ENCODE measurements around the gene KCNG3. TPM values are rescaled to one million over a fixed set of nuclear protein-coding genes. Genes with fewer than 3 reads are reported as not detected.

The KCNG3 gene
- total and polyA plus RNA-seq, 2 of the 13 experiments (the other 11 are each of a cell fraction or from before 2014, with no cell fraction given), result 2.8 to 4.8 TPM

DNA sequence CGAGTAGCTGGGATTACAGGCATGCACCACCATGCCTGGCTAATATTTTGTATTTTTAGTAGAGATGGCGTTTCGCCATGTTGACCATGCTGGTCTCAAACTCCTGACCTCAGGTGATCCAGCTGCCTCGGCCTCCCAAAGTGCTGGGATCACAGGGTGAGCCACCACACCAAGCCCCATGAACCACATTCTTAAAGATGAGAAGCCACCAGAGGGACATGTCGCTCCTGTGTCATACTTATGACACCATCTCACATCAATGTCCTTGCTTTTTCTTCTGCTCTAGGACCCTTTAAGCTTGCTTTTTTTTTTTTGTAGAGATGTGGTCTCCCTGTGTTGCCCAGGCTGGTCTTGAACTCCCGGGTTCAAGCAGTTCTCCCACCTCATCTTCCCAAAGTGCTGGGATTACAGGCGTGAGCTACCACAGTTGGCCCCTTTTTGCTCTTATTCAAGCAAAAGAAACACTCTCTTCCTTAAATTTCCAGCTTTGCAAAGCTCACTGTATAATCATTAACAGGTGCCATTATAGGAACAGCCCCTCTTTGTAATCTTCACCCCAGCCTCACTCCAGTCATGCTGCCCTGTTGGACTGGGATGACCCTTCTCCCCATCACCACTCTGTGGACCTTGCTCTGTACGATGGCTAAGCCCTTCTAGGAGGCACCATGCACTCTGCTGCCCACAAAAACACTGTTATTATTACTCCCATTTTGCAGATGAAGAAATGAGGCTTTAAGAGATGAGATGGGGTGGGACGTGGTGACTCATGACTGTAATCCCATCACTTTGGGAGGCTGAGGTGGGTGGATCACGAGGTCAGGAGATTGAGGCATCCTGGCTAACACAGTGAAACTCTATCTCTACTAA, 10.8 kb upstream of the KCNG3 start (continued):
- TF ChIP-seq, protein P1, sequence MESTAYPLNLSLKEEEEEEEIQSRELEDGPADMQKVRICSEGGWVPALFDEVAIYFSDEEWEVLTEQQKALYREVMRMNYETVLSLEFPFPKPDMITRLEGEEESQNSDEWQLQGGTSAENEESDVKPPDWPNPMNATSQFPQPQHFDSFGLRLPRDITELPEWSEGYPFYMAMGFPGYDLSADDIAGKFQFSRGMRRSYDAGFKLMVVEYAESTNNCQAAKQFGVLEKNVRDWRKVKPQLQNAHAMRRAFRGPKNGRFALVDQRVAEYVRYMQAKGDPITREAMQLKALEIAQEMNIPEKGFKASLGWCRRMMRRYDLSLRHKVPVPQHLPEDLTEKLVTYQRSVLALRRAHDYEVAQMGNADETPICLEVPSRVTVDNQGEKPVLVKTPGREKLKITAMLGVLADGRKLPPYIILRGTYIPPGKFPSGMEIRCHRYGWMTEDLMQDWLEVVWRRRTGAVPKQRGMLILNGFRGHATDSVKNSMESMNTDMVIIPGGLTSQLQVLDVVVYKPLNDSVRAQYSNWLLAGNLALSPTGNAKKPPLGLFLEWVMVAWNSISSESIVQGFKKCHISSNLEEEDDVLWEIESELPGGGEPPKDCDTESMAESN (CRISPR knock-in tag; conservative IDR thresholded peaks at IDR 0.05), result 0 out of 2 replicates have a peak, but pooled peaks have one; percentile 13
- peak; percentile 67; the same call in 1 of the 2 replicates for TF ChIP-seq ZNF292 (CRISPR knock-in tag; IDR thresholded peaks at IDR 0.05; ENCODE audit: borderline replicate concordance, low read depth)
- TF ChIP-seq ZBTB2 (CRISPR knock-in tag; IDR thresholded peaks at IDR 0.05; ENCODE audit: low read depth), result no peak
- TF ChIP-seq REXO4 (CRISPR knock-in tag; IDR thresholded peaks at IDR 0.05; ENCODE audit: borderline replicate concordance), result no peak
- TF ChIP-seq SMAD9 (CRISPR knock-in tag; IDR thresholded peaks at IDR 0.05), result 0 out of 2 replicates have a peak, but pooled peaks have one; percentile 25
- TF ChIP-seq RXRA (CRISPR knock-in tag; IDR thresholded peaks at IDR 0.05), result peak; percentile 99
- TF ChIP-seq ZNF496 (CRISPR knock-in tag; IDR thresholded peaks at IDR 0.05; ENCODE audit: insufficient replicate concordance), result no peak
- 0 out of 2 replicates have a peak, but pooled peaks have one; percentile 6 for TF ChIP-seq SMC3 (IDR thresholded peaks at IDR 0.05; ENCODE audit: low read length)
- TF ChIP-seq SMYD3 (CRISPR knock-in tag; IDR thresholded peaks at IDR 0.05), result 0 out of 2 replicates have a peak, but pooled peaks have one; percentile 24
- TF ChIP-seq DMAP1 (CRISPR knock-in tag; IDR thresholded peaks at IDR 0.05), result 0 out of 2 replicates have a peak, but pooled peaks have one; percentile 36
- peak; percentile 29; the same call in 1 of the 2 replicates for TF ChIP-seq ZNF691 (CRISPR knock-in tag; IDR thresholded peaks at IDR 0.05; ENCODE audit: borderline replicate concordance, low read depth)
- 0 out of 2 replicates have a peak, but pooled peaks have one; percentile 12 for TF ChIP-seq ZBTB46 (CRISPR knock-in tag; IDR thresholded peaks at IDR 0.05; ENCODE audit: borderline replicate concordance)
- TF ChIP-seq, protein P2, sequence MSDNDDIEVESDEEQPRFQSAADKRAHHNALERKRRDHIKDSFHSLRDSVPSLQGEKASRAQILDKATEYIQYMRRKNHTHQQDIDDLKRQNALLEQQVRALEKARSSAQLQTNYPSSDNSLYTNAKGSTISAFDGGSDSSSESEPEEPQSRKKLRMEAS (IDR thresholded peaks at IDR 0.05), result peak; percentile 80
- TF ChIP-seq MNT (IDR thresholded peaks at IDR 0.05), result peak; percentile 12; the same call in 1 of the 2 replicates
- TF ChIP-seq MAF1 (CRISPR knock-in tag; IDR thresholded peaks at IDR 0.05; ENCODE audit: borderline replicate concordance), result no peak
- TF ChIP-seq ZNF501 (CRISPR knock-in tag; IDR thresholded peaks at IDR 0.05), result no peak; the same call in 1 of the 2 replicates
- no peak for TF ChIP-seq CENPX (CRISPR knock-in tag; IDR thresholded peaks at IDR 0.05)
- no peak for TF ChIP-seq GABPA (IDR thresholded peaks at IDR 0.05; ENCODE audit: low read depth, low read length)
- TF ChIP-seq GABPA (CRISPR knock-in tag; IDR thresholded peaks at IDR 0.05; ENCODE audit: low read depth), result no peak
- TF ChIP-seq JUN (CRISPR knock-in tag; IDR thresholded peaks at IDR 0.05), result peak; percentile 57; the same call in 1 of the 2 replicates
- peak; percentile 98 for TF ChIP-seq RCOR2 (CRISPR knock-in tag; IDR thresholded peaks at IDR 0.05)
